Measurements from ENCODE around the gene COPZ1. TPM values are rescaled to one million over a fixed set of nuclear protein-coding genes. Genes with fewer than 3 reads are reported as not detected.

Gene COPZ1
- total RNA-seq (2014; rRNA removed; shearing (Covaris generic)) = 149 and 204 TPM in 2 replicates
- polyA plus RNA-seq (2016; fragmentation: Nextera tagmentation; extraction: Ambion mirVana) = 170 and 183 TPM in 2 replicates

DNA sequence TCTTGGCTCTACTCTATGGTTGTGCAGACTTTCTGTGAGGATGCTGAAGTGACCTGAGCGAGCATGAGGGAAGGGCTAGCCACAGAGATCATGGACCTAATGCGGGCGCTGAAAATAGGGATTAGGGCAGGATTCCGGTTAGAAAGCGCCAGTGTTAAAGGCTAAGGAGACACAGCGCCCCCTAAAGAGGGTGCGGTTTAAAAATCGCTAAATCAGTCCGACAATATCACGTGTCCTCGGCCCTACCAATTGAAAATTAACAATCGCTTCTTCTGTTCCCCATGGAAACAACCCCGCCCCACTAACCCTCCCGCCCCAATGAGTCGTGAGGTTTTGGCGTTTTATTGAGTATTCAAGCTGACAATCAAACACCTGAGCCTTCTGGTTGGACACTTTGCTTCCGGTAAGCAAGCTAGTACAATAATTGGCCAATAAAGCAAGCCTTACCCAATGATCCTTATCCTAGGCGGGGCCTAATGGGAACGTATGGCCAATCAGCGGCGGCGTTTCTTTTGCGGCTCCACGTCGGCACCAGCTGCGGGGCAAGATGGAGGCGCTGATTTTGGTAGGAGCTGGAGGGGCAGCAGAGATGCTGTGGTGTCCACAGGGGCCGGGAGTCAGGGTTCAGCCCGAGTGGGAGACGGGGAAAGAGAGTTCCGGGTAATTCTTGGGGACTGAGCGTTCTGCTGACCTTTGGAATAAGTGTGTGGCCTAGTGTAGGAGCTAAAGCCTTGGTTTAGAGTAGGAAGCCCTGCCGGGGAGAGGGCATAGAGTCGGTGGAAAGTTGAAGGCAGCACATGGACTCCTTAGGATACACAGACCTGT, at the start of gene COPZ1:
Gene COPZ1 (plus strand): TSS at position 515 of the 825 bp plus-strand sequence. CDS start 33 bp downstream, at position 548.
- no peaks in the 10 kb centered on the region for H3K36me3 ChIP-seq (ENCODE audit: low read depth)
- no peak for TF ChIP-seq EZH2phosphoT487 (IDR thresholded peaks at IDR 0.05; ENCODE audit: insufficient read depth, low read depth)
- no peak for TF ChIP-seq EZH2 (IDR thresholded peaks at IDR 0.05; ENCODE audit: insufficient read depth, poor library complexity, severe bottlenecking)
- 3% methylated on average over 34 of the region's 34 CpGs for WGBS, 2 experiments (ENCODE audit: low coverage in 1 of 2, low lambda C conversion rate in 2 of 2, missing lambda C conversion rate in 2 of 2)

GRCh38 chr12:54276368-54276767, 48.6 kb upstream of the COPZ1 start:
- peaks cover 25% of the 10 kb centered on the region for H3F3A ChIP-seq (ENCODE audit: insufficient read depth)
- in situ Hi-C loops (cut with MboI) = no loop called here
- H3K27me3 ChIP-seq (replicated peaks; ENCODE audit: insufficient read depth) = no peaks in the 10 kb centered on the region
- no peak for DNase-seq
- no peaks in the 10 kb centered on the region for H4K20me1 ChIP-seq (ENCODE audit: insufficient read depth)
- no peak overlapping the region for H3K9ac ChIP-seq
- peaks cover 13% of the 10 kb centered on the region for H3K4me1 ChIP-seq (ENCODE audit: insufficient read depth)
- no peak overlapping the region for H2AFZ ChIP-seq
- H3K9me3 ChIP-seq (ENCODE audit: low read depth) = no peaks in the 10 kb centered on the region
- TF ChIP-seq EZH2 (IDR thresholded peaks at IDR 0.05; ENCODE audit: insufficient read depth, poor library complexity, severe bottlenecking) (no peak), EZH2phosphoT487 (IDR thresholded peaks at IDR 0.05; ENCODE audit: insufficient read depth, low read depth) (no peak)
- H3K4me3 ChIP-seq = no peak overlapping the region
- H3K36me3 ChIP-seq (ENCODE audit: low read depth) = peaks cover 8% of the 10 kb centered on the region
- no peak overlapping the region for H3K4me2 ChIP-seq (ENCODE audit: unreplicated experiment)
- peaks cover 87% of the 10 kb centered on the region for H3K79me2 ChIP-seq (ENCODE audit: insufficient read depth)
- no peak overlapping the region for H3K27ac ChIP-seq
- 95 to 96% methylated on average over 3 of the region's 3 CpGs for WGBS, 2 experiments (ENCODE audit: low coverage in 1 of 2, low lambda C conversion rate in 2 of 2, missing lambda C conversion rate in 2 of 2)
- H3K9me2 ChIP-seq (ENCODE audit: insufficient read depth) = no peaks in the 10 kb centered on the region

More for the DNA sequence above, at the start of gene COPZ1:
- Histone ChIP-seq H3K4me1 (ENCODE audit: insufficient read depth) (peaks cover 30% of the 10 kb centered on the region), H3K9me3 (ENCODE audit: low read depth) (no peaks in the 10 kb centered on the region), H3F3A (ENCODE audit: insufficient read depth) (peaks cover 23% of the 10 kb centered on the region), H3K4me2 (ENCODE audit: unreplicated experiment) (peak within 1 kb of the TSS; percentile 99), H3K9ac (peak within 1 kb of the TSS; percentile 100), H3K79me2 (ENCODE audit: insufficient read depth) (peaks cover 49% of the 10 kb centered on the region), H4K20me1 (ENCODE audit: insufficient read depth) (no peaks in the 10 kb centered on the region), H2AFZ (peak within 1 kb of the TSS; percentile 96), H3K4me3 (peak within 1 kb of the TSS; percentile 92), H3K27me3 (replicated peaks; ENCODE audit: insufficient read depth) (no peaks in the 10 kb centered on the region), H3K27ac (peak within 1 kb of the TSS; percentile 95), H3K9me2 (ENCODE audit: insufficient read depth) (no peaks in the 10 kb centered on the region)
- peak; percentile 100 for DNase-seq
- in situ Hi-C loops (cut with MboI) = no loop called here

GRCh38 chr12:54277823-54278276, 47.1 kb upstream of the COPZ1 start:
- H2AFZ ChIP-seq = no peak overlapping the region
- H3K36me3 ChIP-seq (ENCODE audit: low read depth) = peaks cover 20% of the 10 kb centered on the region

GRCh38 chr12:54279227-54279631, 45.7 kb upstream of the COPZ1 start:
- Histone ChIP-seq H3K9me3 (ENCODE audit: low read depth) (no peaks in the 10 kb centered on the region), H3K9me2 (ENCODE audit: insufficient read depth) (no peaks in the 10 kb centered on the region), H3K79me2 (ENCODE audit: insufficient read depth) (peaks cover 87% of the 10 kb centered on the region), H3K9ac (peak overlapping the region; percentile 99), H3K4me2 (ENCODE audit: unreplicated experiment) (peak overlapping the region; percentile 99), H3K4me3 (peak overlapping the region; percentile 94), H3K36me3 (ENCODE audit: low read depth) (peaks cover 33% of the 10 kb centered on the region), H3K27ac (peak overlapping the region; percentile 91), H4K20me1 (ENCODE audit: insufficient read depth) (peaks cover 22% of the 10 kb centered on the region), H3K4me1 (ENCODE audit: insufficient read depth) (peaks cover 28% of the 10 kb centered on the region), H3F3A (ENCODE audit: insufficient read depth) (peaks cover 53% of the 10 kb centered on the region), H2AFZ (peak overlapping the region; percentile 34), H3K27me3 (replicated peaks; ENCODE audit: insufficient read depth) (no peaks in the 10 kb centered on the region)
- 1 to 3% methylated on average over 19 of the region's 19 CpGs for WGBS, 2 experiments (ENCODE audit: low coverage in 1 of 2, low lambda C conversion rate in 2 of 2, missing lambda C conversion rate in 2 of 2)
- TF ChIP-seq EZH2 (IDR thresholded peaks at IDR 0.05; ENCODE audit: insufficient read depth, poor library complexity, severe bottlenecking) (no peak), EZH2phosphoT487 (IDR thresholded peaks at IDR 0.05; ENCODE audit: insufficient read depth, low read depth) (no peak)
- no peak for DNase-seq
- in situ Hi-C loops (cut with MboI) = no loop called here

More at GRCh38 chr12:54277823-54278276, 47.1 kb upstream of the COPZ1 start:
- DNase-seq = peak; percentile 85
- H3K27ac ChIP-seq = peak overlapping the region; percentile 91
- in situ Hi-C loops (cut with MboI) = no loop called here
- no peaks in the 10 kb centered on the region for H3K9me3 ChIP-seq (ENCODE audit: low read depth)
- H3K4me2 ChIP-seq (ENCODE audit: unreplicated experiment) = peak overlapping the region; percentile 99
- peaks cover 39% of the 10 kb centered on the region for H3F3A ChIP-seq (ENCODE audit: insufficient read depth)
- H3K4me1 ChIP-seq (ENCODE audit: insufficient read depth) = peaks cover 14% of the 10 kb centered on the region
- TF ChIP-seq EZH2 (IDR thresholded peaks at IDR 0.05; ENCODE audit: insufficient read depth, poor library complexity, severe bottlenecking) (no peak), EZH2phosphoT487 (IDR thresholded peaks at IDR 0.05; ENCODE audit: insufficient read depth, low read depth) (no peak)
- no peaks in the 10 kb centered on the region for H3K9me2 ChIP-seq (ENCODE audit: insufficient read depth)
- peak overlapping the region; percentile 94 for H3K4me3 ChIP-seq
- H3K9ac ChIP-seq = peak overlapping the region; percentile 99
- H4K20me1 ChIP-seq (ENCODE audit: insufficient read depth) = peaks cover 12% of the 10 kb centered on the region; the same call in 1 of the 2 replicates
- peaks cover 87% of the 10 kb centered on the region for H3K79me2 ChIP-seq (ENCODE audit: insufficient read depth)
- no peaks in the 10 kb centered on the region for H3K27me3 ChIP-seq (replicated peaks; ENCODE audit: insufficient read depth)
- 3 to 9% methylated on average over 5 of the region's 5 CpGs for WGBS, 2 experiments (ENCODE audit: low coverage in 1 of 2, low lambda C conversion rate in 2 of 2, missing lambda C conversion rate in 2 of 2)

Data from GM23248 (cell line).